Fibroblast of pulmonary artery (primary cell): Measurements from ENCODE around the gene KIRREL3.

Experiments
- DNase-seq: peaks from one replicate; pipeline ENCODE4 v3.0.0-alpha.2; 2010; ENCODE audit warnings: low read depth
- H3K4me3 ChIP-seq: replicated peaks from 2 replicates; pipeline ENCODE4 v1.5.1; 2011; ENCODE audit warnings: low read depth, mild to moderate bottlenecking, control low read depth, low read length, moderate library complexity
- TF ChIP-seq, protein P1 (sequence below): IDR thresholded peaks from 2 replicates; pipeline ENCODE4 v1.5.1; 2011; ENCODE audit warnings: mild to moderate bottlenecking, control low read depth, low read length, inconsistent platforms; ENCODE audit errors: missing control alignments

Gene KIRREL3

DNA sequence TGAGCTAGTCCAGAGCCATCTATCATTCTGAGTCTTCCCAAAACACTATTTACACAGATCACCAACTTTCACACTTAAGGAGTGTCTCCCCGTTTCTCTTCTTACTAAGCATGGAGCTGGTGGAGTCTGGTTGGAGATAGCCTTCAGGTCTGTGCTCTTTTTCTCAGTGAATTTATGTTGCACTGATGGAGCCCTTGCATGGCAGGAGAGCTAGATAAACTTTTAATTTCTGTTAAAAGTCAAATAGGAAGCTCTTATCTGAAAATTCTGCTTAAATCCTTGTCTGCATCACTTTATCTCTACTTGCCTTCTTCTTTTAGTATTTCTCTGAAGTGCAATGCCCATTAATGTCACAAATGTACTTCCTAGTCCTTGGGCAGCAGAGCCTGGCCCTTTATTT is 581.7 kb downstream of the KIRREL3 start:
- H3K4me3 ChIP-seq: no peak overlapping the region
- TF ChIP-seq, protein P1, sequence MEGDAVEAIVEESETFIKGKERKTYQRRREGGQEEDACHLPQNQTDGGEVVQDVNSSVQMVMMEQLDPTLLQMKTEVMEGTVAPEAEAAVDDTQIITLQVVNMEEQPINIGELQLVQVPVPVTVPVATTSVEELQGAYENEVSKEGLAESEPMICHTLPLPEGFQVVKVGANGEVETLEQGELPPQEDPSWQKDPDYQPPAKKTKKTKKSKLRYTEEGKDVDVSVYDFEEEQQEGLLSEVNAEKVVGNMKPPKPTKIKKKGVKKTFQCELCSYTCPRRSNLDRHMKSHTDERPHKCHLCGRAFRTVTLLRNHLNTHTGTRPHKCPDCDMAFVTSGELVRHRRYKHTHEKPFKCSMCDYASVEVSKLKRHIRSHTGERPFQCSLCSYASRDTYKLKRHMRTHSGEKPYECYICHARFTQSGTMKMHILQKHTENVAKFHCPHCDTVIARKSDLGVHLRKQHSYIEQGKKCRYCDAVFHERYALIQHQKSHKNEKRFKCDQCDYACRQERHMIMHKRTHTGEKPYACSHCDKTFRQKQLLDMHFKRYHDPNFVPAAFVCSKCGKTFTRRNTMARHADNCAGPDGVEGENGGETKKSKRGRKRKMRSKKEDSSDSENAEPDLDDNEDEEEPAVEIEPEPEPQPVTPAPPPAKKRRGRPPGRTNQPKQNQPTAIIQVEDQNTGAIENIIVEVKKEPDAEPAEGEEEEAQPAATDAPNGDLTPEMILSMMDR: no peak
- no peak for DNase-seq

DNA sequence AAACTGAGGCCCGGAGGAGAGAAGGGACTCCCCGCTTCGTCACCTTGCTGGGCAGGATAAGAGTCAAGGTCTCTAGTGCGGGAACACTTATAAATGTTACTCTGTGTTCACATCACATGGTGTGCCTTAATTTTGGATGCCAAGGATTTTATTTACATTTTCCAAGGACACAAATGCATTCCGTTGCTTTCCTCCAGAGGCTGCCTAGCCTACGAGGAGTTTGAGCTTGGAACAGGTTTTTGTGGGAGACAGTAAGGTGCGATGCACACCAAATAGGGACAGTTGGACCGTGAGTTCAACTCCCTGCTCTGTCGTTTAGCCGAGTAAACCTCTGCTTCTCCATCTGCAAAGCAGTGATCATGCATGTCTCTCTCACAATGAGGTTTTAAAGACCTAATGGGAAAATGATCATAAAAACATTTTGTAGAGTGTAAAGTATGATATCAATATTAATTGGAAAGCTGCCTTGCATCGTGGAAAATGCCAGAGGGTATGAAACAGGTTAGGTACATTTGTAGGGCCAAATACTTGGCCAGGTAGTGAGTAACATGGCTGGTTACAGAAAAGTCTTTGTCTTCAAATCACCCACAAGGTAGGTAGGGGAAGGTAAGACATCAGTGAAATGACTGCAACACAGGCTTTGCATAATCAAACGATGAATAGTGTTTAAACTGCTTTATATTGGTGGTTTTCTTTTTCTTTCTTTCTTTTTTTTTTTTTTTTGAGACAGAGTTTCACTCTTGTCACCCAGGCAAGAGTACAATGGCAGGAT is 583.3 kb downstream of the KIRREL3 start:
- peak overlapping the region; percentile 34 for H3K4me3 ChIP-seq
- TF ChIP-seq, protein P1: no peak
- no peak for DNase-seq

DNA sequence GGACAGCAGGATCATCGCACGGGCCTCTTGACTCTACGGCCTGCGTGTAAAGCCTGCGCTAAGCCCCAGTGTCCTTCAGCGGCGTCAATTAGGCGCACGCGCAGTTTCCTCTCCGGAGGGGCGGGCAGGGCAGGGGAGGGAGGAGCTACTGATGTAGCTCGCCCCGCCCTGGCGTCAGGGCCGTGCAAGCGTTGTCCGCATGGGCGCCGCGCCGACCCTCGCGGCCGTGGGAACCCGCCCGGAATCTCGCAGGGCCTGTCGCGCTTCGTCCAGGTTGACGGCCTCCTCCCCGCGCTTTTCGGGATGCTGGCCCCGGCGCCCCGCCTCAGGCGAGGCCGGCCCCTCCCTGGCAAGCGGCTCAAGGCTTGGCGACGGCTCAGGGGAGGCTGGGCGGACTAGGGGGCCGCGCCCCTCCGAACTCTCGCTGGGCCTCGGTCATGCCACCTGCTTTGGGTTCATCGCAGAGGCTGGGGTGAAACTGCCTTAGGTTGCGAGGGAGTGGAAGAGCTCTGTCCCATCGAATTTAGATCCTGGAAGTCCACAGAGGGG is 584.0 kb downstream of the KIRREL3 start:
- peak overlapping the region; percentile 34 for H3K4me3 ChIP-seq
- TF ChIP-seq, protein P1: no peak
- DNase-seq: peak; percentile 83

DNA sequence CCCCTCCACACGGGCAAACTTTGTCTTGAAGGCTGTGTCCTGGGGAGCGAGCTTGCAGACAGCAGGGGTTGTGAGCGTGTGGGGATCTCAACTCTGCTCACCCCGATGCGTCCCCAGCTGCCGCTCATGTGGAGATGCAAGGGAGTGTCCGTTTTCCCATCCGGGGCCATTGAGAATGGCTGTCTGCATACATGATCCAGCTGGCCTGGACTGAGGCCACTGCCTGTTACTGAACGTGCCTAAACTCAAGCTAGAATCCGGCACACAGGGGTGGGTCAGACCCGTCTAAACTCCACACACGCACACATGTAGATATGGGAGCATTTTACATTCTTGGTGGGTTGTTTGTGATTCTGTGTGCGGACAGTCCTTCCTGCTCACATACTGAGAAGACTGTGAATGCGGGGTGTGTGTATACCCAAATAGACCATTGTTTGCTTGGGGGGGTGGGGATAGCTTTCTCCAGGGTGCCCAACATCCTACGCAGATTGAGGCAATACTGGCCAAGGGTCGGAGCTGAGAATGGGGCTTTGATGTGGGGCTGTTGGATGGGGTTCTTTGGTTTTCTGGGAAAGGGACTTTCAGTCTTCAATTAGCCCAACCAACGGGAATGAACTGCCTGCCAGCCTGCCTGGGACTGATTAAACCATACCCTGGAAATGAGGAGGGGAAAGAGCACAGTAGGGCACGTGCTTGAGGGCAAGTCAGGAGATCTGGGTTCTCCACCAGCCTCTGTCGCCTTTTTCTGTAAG is 584.7 kb downstream of the KIRREL3 start:
- no peak overlapping the region for H3K4me3 ChIP-seq
- DNase-seq: peak; percentile 78
- TF ChIP-seq, protein P1: no peak

DNA sequence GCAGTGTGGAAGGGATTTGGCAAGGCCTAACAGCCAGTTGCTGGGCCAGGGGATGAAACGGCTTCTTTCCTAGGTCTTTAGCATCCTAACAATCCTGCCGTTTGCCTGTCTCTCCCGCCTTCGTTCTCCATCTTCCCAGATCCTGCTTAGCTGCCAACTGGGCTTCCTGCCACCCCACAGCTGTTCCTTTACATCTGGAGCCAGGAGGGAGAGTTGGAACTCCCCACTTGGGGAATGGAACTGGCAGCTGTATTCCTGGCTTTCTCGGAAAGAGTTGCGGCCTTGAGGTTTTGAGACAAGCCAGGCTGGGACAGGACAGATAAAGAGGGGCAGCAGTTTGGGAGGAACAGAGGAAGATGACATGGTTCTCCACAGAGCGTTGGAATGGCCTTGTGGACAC is 585.4 kb downstream of the KIRREL3 start:
- DNase-seq: peak; percentile 91
- no peak overlapping the region for H3K4me3 ChIP-seq
- TF ChIP-seq, protein P1: no peak

DNA sequence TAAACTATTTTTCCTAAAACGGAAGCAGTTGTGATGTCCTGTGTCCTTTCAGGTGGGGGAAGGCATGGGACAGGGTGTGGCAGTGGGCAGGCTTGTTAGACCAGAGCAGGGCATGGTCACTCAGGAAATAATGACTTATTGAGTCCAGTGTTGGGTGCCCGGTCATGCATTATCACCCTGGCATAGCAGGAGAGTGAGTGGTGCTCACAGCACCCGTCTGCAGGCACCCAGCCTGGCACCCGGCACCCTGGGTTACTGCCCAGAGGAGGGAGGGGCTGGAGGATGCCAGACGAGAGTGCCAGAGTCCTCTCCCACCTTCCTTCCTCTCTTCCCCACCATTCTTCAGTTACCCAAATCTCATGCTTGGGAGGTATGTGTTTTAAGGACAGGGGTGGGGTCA is 586.0 kb downstream of the KIRREL3 start:
- no peak overlapping the region for H3K4me3 ChIP-seq
- TF ChIP-seq, protein P1: no peak
- no peak for DNase-seq
